ENCODE results near the gene OR2S2.
"Not testable (repeated sequence)": the region's sequence is repeated elsewhere in the genome, so short reads cannot be mapped to it uniquely, and the experiment has no call there.

The OR2S2 gene

GRCh38 chr9:35962126-35962906, 4.4 kb upstream of the OR2S2 start:
- DNase-seq (ENCODE audit: low spot score) = peak; percentile 60

- no peak for DNase-seq (ENCODE audit: low spot score)
Measured at GRCh38 chr9:35960039-35960655, 2.2 kb upstream of the OR2S2 start.

- no peak for DNase-seq (ENCODE audit: low spot score)
Measured at GRCh38 chr9:35956651-35957050, 1.3 kb downstream of the OR2S2 start.

GRCh38 chr9:35954942-35955546, 2.9 kb downstream of the OR2S2 start:
- peak; percentile 68 for DNase-seq (ENCODE audit: low spot score)

GRCh38 chr9:35952526-35953191, 5.3 kb downstream of the OR2S2 start:
- DNase-seq (ENCODE audit: low spot score) = no peak

- no peak for DNase-seq (ENCODE audit: low spot score)
Measured at GRCh38 chr9:35951736-35952135, 6.2 kb downstream of the OR2S2 start.

- DNase-seq (ENCODE audit: low spot score) = no peak
Measured at GRCh38 chr9:35948901-35949318, 9.0 kb downstream of the OR2S2 start.

- no peak for DNase-seq (ENCODE audit: low spot score)
Measured at GRCh38 chr9:35948451-35948850, 9.5 kb downstream of the OR2S2 start.

- peak; percentile 88 for DNase-seq (ENCODE audit: low spot score)
Measured at GRCh38 chr9:35945341-35946018, 12.5 kb downstream of the OR2S2 start.

- DNase-seq (ENCODE audit: low spot score) = no peak
Measured at GRCh38 chr9:35944841-35945240, 13.1 kb downstream of the OR2S2 start.

GRCh38 chr9:35944173-35944572, 13.8 kb downstream of the OR2S2 start:
- no peak for DNase-seq (ENCODE audit: low spot score)

GRCh38 chr9:35942286-35942685, 15.7 kb downstream of the OR2S2 start:
- no peak for DNase-seq (ENCODE audit: low spot score)

GRCh38 chr9:35940458-35941407, 17.2 kb downstream of the OR2S2 start:
- no peak for DNase-seq (ENCODE audit: low spot score)

GRCh38 chr9:35939679-35940250, 18.2 kb downstream of the OR2S2 start:
- DNase-seq (ENCODE audit: low spot score) = no peak

- no peak for DNase-seq (ENCODE audit: low spot score)
Measured at GRCh38 chr9:35938474-35939356, 19.2 kb downstream of the OR2S2 start.

GRCh38 chr9:35937227-35937626, 20.7 kb downstream of the OR2S2 start:
- DNase-seq (ENCODE audit: low spot score) = no peak

- no peak for DNase-seq (ENCODE audit: low spot score)
Measured at GRCh38 chr9:35935755-35936509, 22.0 kb downstream of the OR2S2 start.

- no peak for DNase-seq (ENCODE audit: low spot score)
Measured at GRCh38 chr9:35935261-35935660, 22.7 kb downstream of the OR2S2 start.

- not testable (repeated sequence) for DNase-seq (ENCODE audit: low spot score)
Measured at GRCh38 chr9:35934069-35934468, 23.9 kb downstream of the OR2S2 start.
